ENCODE results near the gene ADAMTS17. TPM values are rescaled to one million over a fixed set of nuclear protein-coding genes. Genes with fewer than 3 reads are reported as not detected.

ADAMTS17 gene
- total RNA-seq, 4 donors from 2014 or later: 6.0 to 17.6 (median 8.2) TPM

GRCh38 chr15:100061944-100062343 is 279.8 kb downstream of the ADAMTS17 start:
- no peak overlapping the region for H3K27ac ChIP-seq
- TF ChIP-seq POLR2AphosphoS5 (IDR thresholded peaks at IDR 0.05) (no peak), POLR2A (IDR thresholded peaks at IDR 0.05) (no peak), EP300 (IDR thresholded peaks at IDR 0.05; ENCODE audit: low read depth) (no peak), CTCF (IDR thresholded peaks at IDR 0.05) (no peak)
- DNase-seq: no peak
- no peaks in the 10 kb centered on the region for H3K4me1 ChIP-seq
- WGBS, 2 donors (ENCODE audit: low coverage in 1 of 2): 79% methylated on average over 5 of the region's 5 CpGs; no CpG with 5 or more reads in 1 of the 2 donors
- no peaks in the 10 kb centered on the region for H3K9me3 ChIP-seq
- H3K36me3 ChIP-seq: no peaks in the 10 kb centered on the region
- no peaks in the 10 kb centered on the region for H3K27me3 ChIP-seq
- intact Hi-C loops (cut with DNase I; ENCODE audit: low total_unique reads): no loop called here
- in situ Hi-C loops (cut with MboI; ENCODE audit: low pct_ligation_motif_present in 1 of 4, low pct_unique_long_range_greater_than_20kb in 1 of 4, low sequenced_read_pairs in 3 of 4): no loop called here
- no peak overlapping the region for H3K4me3 ChIP-seq

- WGBS, 2 donors (ENCODE audit: low coverage in 1 of 2): 66% methylated on average over 10 of the region's 10 CpGs; no CpG with 5 or more reads in 1 of the 2 donors
- in situ Hi-C loops (cut with MboI; ENCODE audit: low pct_ligation_motif_present in 1 of 4, low pct_unique_long_range_greater_than_20kb in 1 of 4, low sequenced_read_pairs in 3 of 4) (no loop called here), intact Hi-C loops (cut with DNase I; ENCODE audit: low total_unique reads) (no loop called here)
- no peaks in the 10 kb centered on the region for H3K9me3 ChIP-seq
- no peaks in the 10 kb centered on the region for H3K4me1 ChIP-seq
- no peak overlapping the region for H3K4me3 ChIP-seq
- peak; percentile 16 for DNase-seq
- H3K27me3 ChIP-seq: no peaks in the 10 kb centered on the region
- no peaks in the 10 kb centered on the region for H3K36me3 ChIP-seq
- no peak for TF ChIP-seq CTCF (IDR thresholded peaks at IDR 0.05)
- TF ChIP-seq POLR2AphosphoS5 (IDR thresholded peaks at IDR 0.05): no peak
- no peak for TF ChIP-seq EP300 (IDR thresholded peaks at IDR 0.05; ENCODE audit: low read depth)
- H3K27ac ChIP-seq: no peak overlapping the region
These were observed 281.4 kb downstream of the ADAMTS17 start for GRCh38 chr15:100060276-100060926.

- intact Hi-C loops (cut with DNase I; ENCODE audit: low total_unique reads): no loop called here
These were observed 282.3 kb downstream of the ADAMTS17 start for GRCh38 chr15:100059521-100059920.

GRCh38 chr15:100059094-100059493 is 282.7 kb downstream of the ADAMTS17 start:
- in situ Hi-C loops (cut with MboI; ENCODE audit: low pct_ligation_motif_present in 1 of 4, low pct_unique_long_range_greater_than_20kb in 1 of 4, low sequenced_read_pairs in 3 of 4): no loop called here

More at GRCh38 chr15:100059521-100059920, 282.3 kb downstream of the ADAMTS17 start:
- Histone ChIP-seq H3K36me3 (no peaks in the 10 kb centered on the region), H3K27me3 (no peaks in the 10 kb centered on the region), H3K27ac (no peak overlapping the region), H3K9me3 (no peaks in the 10 kb centered on the region), H3K4me3 (no peak overlapping the region), H3K4me1 (no peaks in the 10 kb centered on the region)
- in situ Hi-C loops (cut with MboI; ENCODE audit: low pct_ligation_motif_present in 1 of 4, low pct_unique_long_range_greater_than_20kb in 1 of 4, low sequenced_read_pairs in 3 of 4): no loop called here
- no peak for DNase-seq
- TF ChIP-seq POLR2A (IDR thresholded peaks at IDR 0.05) (no peak), CTCF (IDR thresholded peaks at IDR 0.05) (no peak), EP300 (IDR thresholded peaks at IDR 0.05; ENCODE audit: low read depth) (no peak), POLR2AphosphoS5 (IDR thresholded peaks at IDR 0.05) (no peak)
- WGBS, 2 donors (ENCODE audit: low coverage in 1 of 2): 91 to 93% methylated on average over 3 to 4 of the region's 4 CpGs

More at GRCh38 chr15:100059094-100059493, 282.7 kb downstream of the ADAMTS17 start:
- Histone ChIP-seq H3K36me3 (no peaks in the 10 kb centered on the region), H3K9me3 (no peaks in the 10 kb centered on the region), H3K4me3 (no peak overlapping the region), H3K27ac (no peak overlapping the region), H3K4me1 (no peaks in the 10 kb centered on the region), H3K27me3 (no peaks in the 10 kb centered on the region)
- DNase-seq: no peak
- TF ChIP-seq EP300 (IDR thresholded peaks at IDR 0.05; ENCODE audit: low read depth) (no peak), CTCF (IDR thresholded peaks at IDR 0.05) (no peak), POLR2AphosphoS5 (IDR thresholded peaks at IDR 0.05) (no peak), POLR2A (IDR thresholded peaks at IDR 0.05) (no peak)
- WGBS, 2 donors (ENCODE audit: low coverage in 1 of 2): 85% methylated on average over 12 of the region's 12 CpGs; no CpG with 5 or more reads in 1 of the 2 donors
- intact Hi-C loops (cut with DNase I; ENCODE audit: low total_unique reads): no loop called here
